Endothelial cell of umbilical vein (primary cell): ENCODE results near the gene PTPN9. TPM values are rescaled to one million over a fixed set of nuclear protein-coding genes. Genes with fewer than 3 reads are reported as not detected.
A peak's percentile ranks its signal among the peaks of the same experiment; 100 is the strongest.

ENCODE experiments used
- BruUV-seq: library from RNA; stranded (reverse); fragments of 400-500 nt; replicated peaks from 2 replicates; lab custom pipeline; 2021; lab: Mats Ljungman, UMichigan
- CTCF ChIA-PET: fragments of 300-600, 350-600 bp; sonication (Branson Sonifier 250); formaldehyde crosslinking; loops from one replicate; lab custom pipeline; 2021; ENCODE audit warnings: antibody characterized with exemption, inconsistent platforms; lab: Charles Lee
- POLR2A ChIA-PET: fragments of 300-600, 350-600 bp; sonication (Branson Sonifier 250); formaldehyde crosslinking; loops from one replicate; lab custom pipeline; 2021; ENCODE audit warnings: antibody characterized with exemption, inconsistent platforms; lab: Charles Lee
- DNase-seq: peaks from one replicate; pipeline ENCODE4 v3.0.0-alpha.2; 2011; ENCODE audit warnings: low read depth, low spot score
- FAIRE-seq: peaks from 2 replicates; lab custom pipeline; 2011; peaks lifted over from hg19 to GRCh38; lab: Jason Lieb, UNC
- H2AFZ ChIP-seq: 2 replicates; pipeline ENCODE4 v1.6.0; 2012; ENCODE audit warnings: low read depth, low read length, control low read depth, inconsistent platforms
- H3K27ac ChIP-seq: 2 replicates; pipeline ENCODE4 v1.5.1; 2011; ENCODE audit warnings: low read depth, mild to moderate bottlenecking, control low read depth, low read length, moderate library complexity; ENCODE audit not compliant: insufficient read depth
- H3K27me3 ChIP-seq, 2 experiments: 2 replicates each; pipeline versions ENCODE4 v1.6.0 to v1.6.1; 2011; ENCODE audit warnings: low read length in 2 of 2, mixed read lengths in 1 of 2; ENCODE audit not compliant: control insufficient read depth in 2 of 2, insufficient read depth in 2 of 2
- H3K36me3 ChIP-seq, 2 experiments: 2 replicates in 1 of 2; 3 replicates in 1 of 2; pipeline ENCODE4 v1.5.1; 2011; ENCODE audit warnings: low read length in 2 of 2, mild to moderate bottlenecking in 1 of 2, moderate library complexity in 1 of 2; ENCODE audit not compliant: control insufficient read depth in 2 of 2, insufficient read depth in 2 of 2; ENCODE audit errors: extremely low read depth in 1 of 2
- H3K4me1 ChIP-seq: 3 replicates; pipeline ENCODE4 v1.5.1; 2011; ENCODE audit warnings: mild to moderate bottlenecking, low read length; ENCODE audit not compliant: control insufficient read depth, insufficient read depth; ENCODE audit errors: extremely low read depth
- H3K4me2 ChIP-seq: 2 replicates; pipeline ENCODE4 v1.6.1; 2011; ENCODE audit warnings: low read length, control low read depth, mixed read lengths; ENCODE audit not compliant: insufficient read depth
- H3K4me3 ChIP-seq, 3 experiments: fragments of 200-600 bp in 1 of 3; sonication (generic), shearing (Covaris generic) in 1 of 3; replicated peaks in 1 of 3; 2 replicates each; pipeline ENCODE4 v1.5.1; 2011 to 2016; ENCODE audit warnings: control low read depth in 3 of 3, low read length in 3 of 3, mild to moderate bottlenecking in 2 of 3, inconsistent platforms in 1 of 3, low read depth in 1 of 3, moderate library complexity in 1 of 3; ENCODE audit not compliant: insufficient read depth in 1 of 3
- H3K79me2 ChIP-seq: 2 replicates; pipeline ENCODE4 v1.6.0; 2012; ENCODE audit warnings: low read length, inconsistent platforms; ENCODE audit not compliant: control insufficient read depth, insufficient read depth
- H3K9ac ChIP-seq: replicated peaks from 2 replicates; pipeline ENCODE3; 2011; ENCODE audit warnings: low read length, control low read depth; ENCODE audit not compliant: insufficient read depth; ENCODE audit errors: extremely low read depth
- H3K9me1 ChIP-seq: replicated peaks from 3 replicates; pipeline ENCODE4 v1.6.0; 2011; ENCODE audit warnings: mild to moderate bottlenecking, low read length; ENCODE audit not compliant: control insufficient read depth, insufficient read depth; ENCODE audit errors: extremely low read depth
- H3K9me3 ChIP-seq: replicated peaks from 2 replicates; pipeline ENCODE4 v1.5.1; 2012; ENCODE audit warnings: low read length, inconsistent platforms; ENCODE audit not compliant: control insufficient read depth, insufficient read depth
- H4K20me1 ChIP-seq: replicated peaks from 2 replicates; pipeline ENCODE3; 2011; ENCODE audit warnings: mild to moderate bottlenecking, low read length; ENCODE audit not compliant: control insufficient read depth, insufficient read depth; ENCODE audit errors: extremely low read depth
- EZH2 ChIP-seq: IDR thresholded peaks from 2 replicates; pipeline ENCODE4 v1.6.1; 2012; ENCODE audit warnings: borderline replicate concordance, low read depth, mild to moderate bottlenecking, moderate library complexity, low read length, inconsistent platforms; ENCODE audit not compliant: severe bottlenecking
- FOS ChIP-seq: IDR thresholded peaks from 2 replicates; pipeline ENCODE4 v1.6.1; 2011; ENCODE audit warnings: mild to moderate bottlenecking, low read length, moderate library complexity, borderline replicate concordance; ENCODE audit not compliant: insufficient read depth
- GATA2 ChIP-seq: IDR thresholded peaks from 2 replicates; pipeline ENCODE4 v1.7.0; 2011; ENCODE audit warnings: low read depth, mild to moderate bottlenecking, moderate library complexity, mixed read lengths, low read length; ENCODE audit not compliant: insufficient read length, insufficient read depth
- JUN ChIP-seq: IDR thresholded peaks from 2 replicates; pipeline ENCODE4 v1.6.1; 2011; ENCODE audit warnings: borderline replicate concordance, low read depth; ENCODE audit not compliant: insufficient read length, insufficient read depth
- MAX ChIP-seq: IDR thresholded peaks from 2 replicates; pipeline ENCODE4 v1.6.1; 2011; ENCODE audit not compliant: insufficient read depth, insufficient read length
- MYC ChIP-seq: IDR thresholded peaks from one replicate; pipeline ENCODE4 v1.6.1; 2011; ENCODE audit warnings: mild to moderate bottlenecking, low read depth, low read length
- POLR2A ChIP-seq: IDR thresholded peaks from 2 replicates; pipeline ENCODE4 v1.6.1; 2012; ENCODE audit warnings: low read depth, mild to moderate bottlenecking, control low read depth, low read length
- POLR2AphosphoS5 ChIP-seq: IDR thresholded peaks from 2 replicates; pipeline ENCODE4 v1.6.1; 2012; ENCODE audit warnings: low read depth, mild to moderate bottlenecking, control low read depth, low read length, moderate library complexity; ENCODE audit not compliant: insufficient read depth
- dilution Hi-C: fragments of 300-500 bp; cut with MboI; formaldehyde crosslinking; loops from one replicate; pipeline ENCODE4 v1.15.0; 2019; ENCODE audit warnings: low sequenced_read_pairs; ENCODE audit not compliant: extremely low pct_ligation_motif_present
- intact Hi-C: fragments of 100-400 bp; cut with micrococcal nuclease; formaldehyde crosslinking; loops from one replicate; pipeline ENCODE4 v1.10.0; 2022
- polyA plus RNA-seq, 4 experiments: library from polyadenylated mRNA; depleted of rRNA in 3 of 4; stranded (reverse) in 3 of 4; unstranded in 1 of 4; fragments of >200 nt; gene quantifications; 2 replicates each; pipeline versions ENCODE4 v1.2.1 to v1.2.3, GENCODE V29; 2011 to 2012; ENCODE audit warnings: missing spikeins in 1 of 4
- total RNA-seq: library from RNA; stranded (reverse); gene quantifications from 2 replicates; pipeline ENCODE4 v1.2.3, GENCODE V29; 2021
- TF ChIP-seq, protein P1 (sequence below), 2 donors: IDR thresholded peaks; 1 replicate in 1 of 2; 2 replicates in 1 of 2; pipeline ENCODE4 v1.5.1; 2011; ENCODE audit warnings: low read length in 2 of 2, mild to moderate bottlenecking in 2 of 2, moderate library complexity in 2 of 2, control low read depth in 1 of 2, inconsistent platforms in 1 of 2, low read depth in 1 of 2; ENCODE audit not compliant: insufficient read depth in 1 of 2; ENCODE audit errors: extremely low read depth in 1 of 2

PTPN9 gene
- total and polyA plus RNA-seq, 2 donors (not counting 3 experiments of a cell fraction or from before 2014, with no cell fraction given), result 31.4 to 37.2 TPM

- H3K9ac ChIP-seq, result no peak overlapping the region
- ChIA-PET CTCF (interaction anchor here (0.6 kb wide), 1 partner anchor 38 kb away, joined by 3 read pairs; no protein-coding TSS in a partner anchor), POLR2A (no interaction called here)
- no peak overlapping the region for H2AFZ ChIP-seq
- no peaks in the 10 kb centered on the region for H3K9me3 ChIP-seq
- no peaks in the 10 kb centered on the region for H3K27me3 ChIP-seq
- H3K9me1 ChIP-seq, result no peaks in the 10 kb centered on the region
- peaks cover 3 to 12% of the 10 kb centered on the region in 2 experiments for H3K36me3 ChIP-seq
- FAIRE-seq (peak; percentile 50), DNase-seq (peak; percentile 2)
- H3K27ac ChIP-seq, result no peak overlapping the region
- no peak for TF ChIP-seq MYC
- TF ChIP-seq GATA2, result no peak
- TF ChIP-seq FOS, result no peak
- TF ChIP-seq, protein P1, sequence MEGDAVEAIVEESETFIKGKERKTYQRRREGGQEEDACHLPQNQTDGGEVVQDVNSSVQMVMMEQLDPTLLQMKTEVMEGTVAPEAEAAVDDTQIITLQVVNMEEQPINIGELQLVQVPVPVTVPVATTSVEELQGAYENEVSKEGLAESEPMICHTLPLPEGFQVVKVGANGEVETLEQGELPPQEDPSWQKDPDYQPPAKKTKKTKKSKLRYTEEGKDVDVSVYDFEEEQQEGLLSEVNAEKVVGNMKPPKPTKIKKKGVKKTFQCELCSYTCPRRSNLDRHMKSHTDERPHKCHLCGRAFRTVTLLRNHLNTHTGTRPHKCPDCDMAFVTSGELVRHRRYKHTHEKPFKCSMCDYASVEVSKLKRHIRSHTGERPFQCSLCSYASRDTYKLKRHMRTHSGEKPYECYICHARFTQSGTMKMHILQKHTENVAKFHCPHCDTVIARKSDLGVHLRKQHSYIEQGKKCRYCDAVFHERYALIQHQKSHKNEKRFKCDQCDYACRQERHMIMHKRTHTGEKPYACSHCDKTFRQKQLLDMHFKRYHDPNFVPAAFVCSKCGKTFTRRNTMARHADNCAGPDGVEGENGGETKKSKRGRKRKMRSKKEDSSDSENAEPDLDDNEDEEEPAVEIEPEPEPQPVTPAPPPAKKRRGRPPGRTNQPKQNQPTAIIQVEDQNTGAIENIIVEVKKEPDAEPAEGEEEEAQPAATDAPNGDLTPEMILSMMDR (IDR thresholded peaks at IDR 0.05; ENCODE audit: extremely low read depth in 1 of 2, insufficient read depth in 1 of 2, low read depth in 1 of 2, low read length in 2 of 2), result no peak
- TF ChIP-seq JUN, result no peak
- no peak for TF ChIP-seq EZH2
- no peak for TF ChIP-seq POLR2AphosphoS5
- TF ChIP-seq MAX, result no peak
- TF ChIP-seq POLR2A, result no peak
- H4K20me1 ChIP-seq, result no peaks in the 10 kb centered on the region
- peaks cover 3% of the 10 kb centered on the region for H3K4me1 ChIP-seq
- dilution Hi-C loops (no loop called here), intact Hi-C loops (no loop called here)
- no peak overlapping the region for H3K4me3 ChIP-seq
- BruUV-seq, result no TSS peak
- H3K4me2 ChIP-seq, result no peak overlapping the region
- H3K79me2 ChIP-seq, result peaks cover 2% of the 10 kb centered on the region
Observed at GRCh38 chr15:75425966-75426500, 153.1 kb downstream of the PTPN9 start.
